ENCODE measurements around the gene LSM14A.

DNA sequence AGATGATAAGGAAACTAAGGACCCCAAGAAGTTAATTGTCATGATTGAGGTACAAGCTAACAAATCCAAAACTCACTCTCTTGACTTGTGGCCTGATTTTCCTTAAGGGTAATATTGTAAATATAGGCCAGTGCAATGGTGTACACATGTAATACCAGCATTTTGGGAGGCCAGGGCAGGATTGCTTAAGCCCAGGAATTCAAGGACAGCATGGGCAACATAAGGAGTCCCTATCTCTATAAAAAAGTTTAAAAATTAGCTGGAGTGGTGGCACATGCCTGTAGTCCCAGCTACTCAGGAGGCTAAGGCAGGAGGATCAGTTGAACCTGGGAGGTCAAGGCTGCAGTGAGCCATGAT, 53.3 kb downstream of the LSM14A start:
- TF ChIP-seq CEBPB (IDR thresholded peaks at IDR 0.05) (no peak), TEAD4 (IDR thresholded peaks at IDR 0.05) (no peak), YY1 (IDR thresholded peaks at IDR 0.05; ENCODE audit: low read depth) (no peak), EGR1 (IDR thresholded peaks at IDR 0.05) (no peak), RAD21 (IDR thresholded peaks at IDR 0.05; ENCODE audit: low read depth) (no peak)
- TF ChIP-seq, protein P1, sequence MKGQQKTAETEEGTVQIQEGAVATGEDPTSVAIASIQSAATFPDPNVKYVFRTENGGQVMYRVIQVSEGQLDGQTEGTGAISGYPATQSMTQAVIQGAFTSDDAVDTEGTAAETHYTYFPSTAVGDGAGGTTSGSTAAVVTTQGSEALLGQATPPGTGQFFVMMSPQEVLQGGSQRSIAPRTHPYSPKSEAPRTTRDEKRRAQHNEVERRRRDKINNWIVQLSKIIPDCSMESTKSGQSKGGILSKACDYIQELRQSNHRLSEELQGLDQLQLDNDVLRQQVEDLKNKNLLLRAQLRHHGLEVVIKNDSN (IDR thresholded peaks at IDR 0.05), result no peak
